GM21717 (cell line): ENCODE results near the gene GGA1.
"Not testable (repeated sequence)": the region's sequence is repeated elsewhere in the genome, so short reads cannot be mapped to it uniquely, and the experiment has no call there.

Experiments
- ATAC-seq: cut with Tn5 transposase; IDR thresholded peaks from one replicate; pipeline ENCODE4 v1.9.1; 2021; ENCODE audit warnings: mild to moderate bottlenecking, moderate library complexity; ENCODE audit not compliant: unreplicated experiment

GGA1 gene

GRCh38 chr22:37570661-37570976 lies 38.0 kb upstream of the GGA1 start:
- ATAC-seq = no peak

- no peak for ATAC-seq
Measured at GRCh38 chr22:37571258-37571991, 37.2 kb upstream of the GGA1 start.

GRCh38 chr22:37571992-37572373 lies 36.7 kb upstream of the GGA1 start:
- ATAC-seq = no peak

GRCh38 chr22:37575490-37576003 lies 33.1 kb upstream of the GGA1 start:
- no peak for ATAC-seq

GRCh38 chr22:37578002-37578401 lies 30.6 kb upstream of the GGA1 start:
- ATAC-seq = no peak

GRCh38 chr22:37581504-37581903 lies 27.1 kb upstream of the GGA1 start:
- ATAC-seq = no peak

- ATAC-seq = no peak
Measured at GRCh38 chr22:37582526-37582925, 26.1 kb upstream of the GGA1 start.

- ATAC-seq = no peak
Measured at GRCh38 chr22:37588546-37589215, 20.0 kb upstream of the GGA1 start.

GRCh38 chr22:37589636-37590035 lies 19.0 kb upstream of the GGA1 start:
- no peak for ATAC-seq

- not testable (repeated sequence) for ATAC-seq
Measured at GRCh38 chr22:37591081-37591480, 17.6 kb upstream of the GGA1 start.

GRCh38 chr22:37591823-37592404 lies 16.7 kb upstream of the GGA1 start:
- ATAC-seq = no peak

- ATAC-seq = no peak
Measured at GRCh38 chr22:37594237-37594636, 14.4 kb upstream of the GGA1 start.

- ATAC-seq = no peak
Measured at GRCh38 chr22:37599153-37599552, 9.5 kb upstream of the GGA1 start.

GRCh38 chr22:37601203-37601539 lies 7.5 kb upstream of the GGA1 start:
- no peak for ATAC-seq

GRCh38 chr22:37601540-37602442 lies 6.8 kb upstream of the GGA1 start:
- no peak for ATAC-seq

GRCh38 chr22:37602546-37603277 lies 5.9 kb upstream of the GGA1 start:
- ATAC-seq = not testable (repeated sequence)

- ATAC-seq = no peak
Measured at GRCh38 chr22:37604074-37604473, 4.6 kb upstream of the GGA1 start.

GRCh38 chr22:37604875-37605274 lies 3.8 kb upstream of the GGA1 start:
- no peak for ATAC-seq

- ATAC-seq = no peak
Measured at GRCh38 chr22:37607010-37607934, 1.4 kb upstream of the GGA1 start.
